MM.1S (cell line): Measurements from ENCODE around the gene SCN2A.
"Not testable (repeated sequence)": the region's sequence is repeated elsewhere in the genome, so short reads cannot be mapped to it uniquely, and the experiment has no call there.

ENCODE experiments used
- DNase-seq: peaks from one replicate; pipeline ENCODE4 v3.0.0-alpha.2; 2015
- H2AFZ ChIP-seq: fragments of 300-600 bp; sonication (generic); 2 replicates; pipeline ENCODE4 v1.6.0; 2016; ENCODE audit warnings: antibody characterized with exemption, low read length
- H3F3A ChIP-seq: fragments of 300-600 bp; sonication (generic); 2 replicates; pipeline ENCODE4 v1.6.1; 2016; ENCODE audit warnings: mild to moderate bottlenecking, antibody characterized with exemption, low read length, moderate library complexity, mixed read lengths; ENCODE audit not compliant: insufficient read depth
- H3K27ac ChIP-seq: fragments of 300-600 bp; sonication (generic); 2 replicates; pipeline ENCODE4 v1.5.1; 2016; ENCODE audit warnings: mild to moderate bottlenecking, low read length
- H3K27me3 ChIP-seq: fragments of 300-600 bp; sonication (generic); replicated peaks from 2 replicates; pipeline ENCODE4 v1.6.0; 2016; ENCODE audit warnings: low read length; ENCODE audit not compliant: insufficient read depth
- H3K36me3 ChIP-seq: fragments of 300-600 bp; sonication (generic); replicated peaks from 2 replicates; pipeline ENCODE4 v1.6.1; 2016; ENCODE audit warnings: mild to moderate bottlenecking, low read length, mixed read lengths; ENCODE audit not compliant: insufficient read depth
- H3K4me1 ChIP-seq: fragments of 300-600 bp; sonication (generic); 2 replicates; pipeline ENCODE4 v1.6.1; 2016; ENCODE audit warnings: low read length, mixed read lengths
- H3K4me2 ChIP-seq: fragments of 300-600 bp; sonication (generic); 2 replicates; pipeline ENCODE4 v1.6.0; 2016; ENCODE audit warnings: low read depth, low read length
- H3K4me3 ChIP-seq: fragments of 300-600 bp; sonication (generic); 2 replicates; pipeline ENCODE4 v1.5.1; 2016; ENCODE audit warnings: low read length, mixed read lengths
- H3K79me2 ChIP-seq: fragments of 300-600 bp; sonication (generic); 2 replicates; pipeline ENCODE4 v1.6.1; 2016; ENCODE audit warnings: mixed run types, low read length, mixed read lengths
- H3K9ac ChIP-seq: fragments of 300-600 bp; sonication (generic); 2 replicates; pipeline ENCODE4 v1.6.1; 2016; ENCODE audit warnings: low read length, mixed read lengths
- H3K9me2 ChIP-seq: fragments of 300-600 bp; sonication (generic); replicated peaks from 2 replicates; pipeline ENCODE4 v1.6.1; 2016; ENCODE audit warnings: mild to moderate bottlenecking, low read length, mixed read lengths; ENCODE audit not compliant: insufficient read depth
- H3K9me3 ChIP-seq: fragments of 300-600 bp; sonication (generic); replicated peaks from 2 replicates; pipeline ENCODE4 v1.6.1; 2016; ENCODE audit warnings: mild to moderate bottlenecking, low read length, mixed read lengths; ENCODE audit not compliant: insufficient read depth
- H4K20me1 ChIP-seq: fragments of 300-600 bp; sonication (generic); 2 replicates; pipeline ENCODE4 v1.6.1; 2016; ENCODE audit warnings: mild to moderate bottlenecking, low read length, moderate library complexity, mixed read lengths; ENCODE audit not compliant: insufficient read depth
- CTCF ChIP-seq: fragments of 300-600 bp; sonication (generic); IDR thresholded peaks from 2 replicates; pipeline ENCODE4 v1.5.1; 2016; ENCODE audit warnings: antibody characterized with exemption, low read length, mixed read lengths
- EZH2 ChIP-seq: fragments of 300-600 bp; sonication (generic); optimal IDR thresholded peaks from 2 replicates; pipeline ENCODE3; 2017; ENCODE audit warnings: low read depth, mild to moderate bottlenecking, antibody characterized with exemption, low read length, mixed read lengths
- EZH2phosphoT487 ChIP-seq: fragments of 300-600 bp; sonication (generic); IDR thresholded peaks from 2 replicates; pipeline ENCODE4 v1.6.1; 2018; ENCODE audit warnings: antibody characterized with exemption, low read length

SCN2A gene

DNA sequence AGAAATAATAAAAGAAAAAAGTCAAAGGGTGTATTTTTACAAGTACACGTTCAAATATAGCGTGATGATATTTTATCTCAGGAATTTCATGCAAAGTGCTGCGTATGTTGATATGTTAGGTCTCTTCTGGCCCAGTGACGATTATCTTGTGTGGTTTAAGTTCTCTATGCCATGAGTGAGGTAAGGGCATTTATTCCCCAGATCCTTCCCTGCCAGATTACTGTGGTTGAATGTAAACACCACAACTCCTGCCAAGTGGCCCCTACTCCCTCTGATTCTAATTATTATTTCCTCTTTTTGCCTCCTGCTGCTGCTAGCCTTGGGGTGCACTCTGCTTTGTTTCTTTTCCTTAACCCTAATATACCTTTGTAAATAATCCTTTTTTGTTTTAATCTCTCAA, 12.2 kb downstream of the SCN2A start:
- H4K20me1 ChIP-seq = no peaks in the 10 kb centered on the region
- no peaks in the 10 kb centered on the region for H3K79me2 ChIP-seq
- H3F3A ChIP-seq = no peaks in the 10 kb centered on the region
- H3K9ac ChIP-seq = no peak overlapping the region
- TF ChIP-seq CTCF (no peak), EZH2 (no peak), EZH2phosphoT487 (no peak)
- H3K27ac ChIP-seq = no peak overlapping the region
- H3K4me2 ChIP-seq = no peak overlapping the region
- no peak for DNase-seq
- no peaks in the 10 kb centered on the region for H3K9me3 ChIP-seq
- no peaks in the 10 kb centered on the region for H3K27me3 ChIP-seq
- no peaks in the 10 kb centered on the region for H3K36me3 ChIP-seq
- no peak overlapping the region for H3K4me3 ChIP-seq
- H3K9me2 ChIP-seq = no peaks in the 10 kb centered on the region
- no peaks in the 10 kb centered on the region for H3K4me1 ChIP-seq
- H2AFZ ChIP-seq = no peak overlapping the region

GRCh38 chr2:165253178-165253577, 14.0 kb downstream of the SCN2A start:
- Histone ChIP-seq H3K4me1 (no peaks in the 10 kb centered on the region), H4K20me1 (no peaks in the 10 kb centered on the region), H3K4me3 (no peak overlapping the region), H2AFZ (0 out of 2 replicates have a peak overlapping the region, but pooled peaks have one; percentile 17), H3K36me3 (no peaks in the 10 kb centered on the region), H3K9me3 (no peaks in the 10 kb centered on the region), H3K4me2 (no peak overlapping the region), H3K27me3 (no peaks in the 10 kb centered on the region), H3K9ac (no peak overlapping the region), H3K9me2 (no peaks in the 10 kb centered on the region), H3K27ac (no peak overlapping the region), H3F3A (no peaks in the 10 kb centered on the region), H3K79me2 (no peaks in the 10 kb centered on the region)
- TF ChIP-seq CTCF = no peak
- TF ChIP-seq EZH2phosphoT487 = no peak
- no peak for TF ChIP-seq EZH2
- no peak for DNase-seq

- H3K27me3 ChIP-seq = no peaks in the 10 kb centered on the region
- TF ChIP-seq CTCF (no peak), EZH2 (no peak), EZH2phosphoT487 (no peak)
- no peaks in the 10 kb centered on the region for H3K9me2 ChIP-seq
- no peaks in the 10 kb centered on the region for H4K20me1 ChIP-seq
- H3K4me2 ChIP-seq = no peak overlapping the region
- no peak for DNase-seq
- no peak overlapping the region for H2AFZ ChIP-seq
- no peaks in the 10 kb centered on the region for H3K4me1 ChIP-seq
- H3K79me2 ChIP-seq = no peaks in the 10 kb centered on the region
- H3K4me3 ChIP-seq = no peak overlapping the region
- no peak overlapping the region for H3K27ac ChIP-seq
- no peaks in the 10 kb centered on the region for H3K9me3 ChIP-seq
- H3K9ac ChIP-seq = no peak overlapping the region
- no peaks in the 10 kb centered on the region for H3K36me3 ChIP-seq
- H3F3A ChIP-seq = no peaks in the 10 kb centered on the region
Observed at GRCh38 chr2:165256618-165257017, 17.4 kb downstream of the SCN2A start.

DNA sequence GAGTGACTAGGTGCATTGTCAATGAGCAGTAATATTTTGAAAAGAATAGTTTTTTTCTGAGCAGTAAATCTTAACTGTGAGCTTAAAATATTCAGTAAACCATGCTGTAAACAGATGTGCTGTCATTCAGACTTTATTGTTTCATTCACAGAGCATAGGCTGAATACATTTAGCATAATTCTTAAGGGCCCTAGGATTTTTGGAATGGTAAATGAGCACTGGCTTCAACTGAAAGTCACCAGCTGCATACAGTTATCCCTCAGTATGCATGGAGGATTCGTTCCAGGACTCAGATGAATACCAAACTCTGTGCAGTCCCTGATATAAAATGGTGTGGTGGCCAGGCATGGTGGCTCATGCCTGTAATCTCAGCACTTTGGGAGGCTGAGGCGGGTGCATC, 21.1 kb downstream of the SCN2A start:
- not testable (repeated sequence) for H3K9me3 ChIP-seq, H4K20me1 ChIP-seq, H3K79me2 ChIP-seq, H3K4me1 ChIP-seq, H2AFZ ChIP-seq, H3K27ac ChIP-seq, H3K27me3 ChIP-seq, DNase-seq, H3F3A ChIP-seq, H3K9ac ChIP-seq, H3K36me3 ChIP-seq, H3K4me3 ChIP-seq, H3K9me2 ChIP-seq, H3K4me2 ChIP-seq
